A549 (cell line): ENCODE measurements around the gene APOL2. TPM values are rescaled to one million over a fixed set of nuclear protein-coding genes. Genes with fewer than 3 reads are reported as not detected.

Experiments used
- ATAC-seq, 2 experiments: fragments of 200-7000 bp in 1 of 2; fragments of >200 bp in 1 of 2; cut with Nextera tagmentation in 1 of 2; cut with Tn5 transposase in 1 of 2; 3 replicates each; pipeline versions ENCODE4 v1.8.0 to v1.9.1; 2018 to 2020; ENCODE audit warnings: mild to moderate bottlenecking in 1 of 2, moderate library complexity in 1 of 2
- CTCF ChIA-PET: fragments of 300-600 bp; sonication (Branson Sonifier 250); formaldehyde crosslinking; extraction: SDS; loops from one replicate; lab custom pipeline; 2021; ENCODE audit warnings: antibody characterized with exemption, inconsistent platforms; lab: Yijun Ruan, JAX
- POLR2A ChIA-PET: fragments of 350-600 bp; formaldehyde crosslinking; extraction: SDS; loops from one replicate; lab custom pipeline; 2021; ENCODE audit warnings: antibody characterized with exemption, inconsistent platforms; lab: Yijun Ruan, JAX
- DNase-seq, 2 experiments: peaks; one replicate each; pipeline versions ENCODE4 v3.0.0 to v3.0.0-alpha.2; 2011 to 2016; ENCODE audit warnings: low read depth in 1 of 2, low spot score in 1 of 2
- FAIRE-seq: peaks from 2 replicates; lab custom pipeline; 2011; peaks lifted over from hg19 to GRCh38; lab: Jason Lieb, UNC
- H3K27ac ChIP-seq, 2 experiments: fragments of >200 bp; sonication (Bioruptor Twin); formaldehyde crosslinking; 3 replicates each; pipeline ENCODE4 v1.5.1; 2016 to 2017
- H3K4me1 ChIP-seq: fragments of >200 bp; sonication (Bioruptor Twin); formaldehyde crosslinking; 3 replicates; pipeline ENCODE4 v1.6.1; 2016
- H3K4me2 ChIP-seq: fragments of >200 bp; sonication (Bioruptor Twin); formaldehyde crosslinking; 3 replicates; pipeline ENCODE4 v1.6.1; 2016
- H3K4me3 ChIP-seq: fragments of >200 bp; sonication (Bioruptor Twin); formaldehyde crosslinking; 3 replicates; pipeline ENCODE4 v1.5.1; 2016
- H3K9me3 ChIP-seq: fragments of >200 bp; sonication (Bioruptor Twin); formaldehyde crosslinking; 3 replicates; pipeline ENCODE4 v1.6.1; 2016
- CEBPB ChIP-seq, 2 experiments: fragments of >200 bp in 1 of 2; sonication (Bioruptor Twin) in 1 of 2; formaldehyde crosslinking in 1 of 2; IDR thresholded peaks; 2 replicates each; pipeline ENCODE4 v1.6.1; 2012 to 2016
- CHD2 ChIP-seq: fragments of 150-350 bp; IDR thresholded peaks from 2 replicates; pipeline ENCODE4 v1.6.1; 2014; ENCODE audit warnings: low read length; ENCODE audit not compliant: partially characterized antibody
- CHD4 ChIP-seq: fragments of 200-600 bp; sonication (generic); IDR thresholded peaks from 2 replicates; pipeline ENCODE4 v1.6.1; 2016; ENCODE audit warnings: antibody characterized with exemption, mild to moderate bottlenecking, borderline replicate concordance
- E2F6 ChIP-seq: IDR thresholded peaks from 2 replicates; pipeline ENCODE4 v1.6.1; 2012; ENCODE audit warnings: low read depth, borderline replicate concordance
- EHF ChIP-seq: fragments of 250-450 bp; sonication (Bioruptor Pico); IDR thresholded peaks from 2 replicates; pipeline ENCODE4 v1.5.0; 2020; ENCODE audit warnings: mild to moderate bottlenecking
- FOXS1 ChIP-seq: fragments of 250-450 bp; sonication (Bioruptor Pico); IDR thresholded peaks from 2 replicates; pipeline ENCODE4 v1.5.0; 2020; ENCODE audit warnings: mild to moderate bottlenecking, moderate library complexity
- GATA3 ChIP-seq: IDR thresholded peaks from 2 replicates; pipeline ENCODE4 v1.6.1; 2012; ENCODE audit warnings: borderline replicate concordance
- HES2 ChIP-seq: fragments of >200 bp; sonication (Bioruptor Twin); formaldehyde crosslinking; IDR thresholded peaks from 2 replicates; pipeline ENCODE4 v1.6.1; 2016
- MAX ChIP-seq: IDR thresholded peaks from 2 replicates; pipeline ENCODE4 v1.6.1; 2012
- MYC ChIP-seq: IDR thresholded peaks from 2 replicates; pipeline ENCODE4 v1.6.1; 2012; ENCODE audit warnings: mild to moderate bottlenecking, inconsistent platforms, low read length, improper control_type of control experiment, borderline replicate concordance
- NR3C1 ChIP-seq: fragments of >200 bp; sonication (Bioruptor Twin); formaldehyde crosslinking; IDR thresholded peaks from 3 replicates; pipeline ENCODE4 v1.6.1; 2017
- POLR2A ChIP-seq: IDR thresholded peaks from 2 replicates; pipeline ENCODE4 v1.6.1; 2012; ENCODE audit warnings: mild to moderate bottlenecking, low read length
- POLR2AphosphoS2 ChIP-seq: conservative IDR thresholded peaks from 2 replicates; pipeline ENCODE4 v1.6.1; 2012; ENCODE audit warnings: low read length, improper control_type of control experiment, inconsistent platforms
- RAD21 ChIP-seq, 2 experiments: fragments of >200 bp in 1 of 2; sonication (Bioruptor Twin) in 1 of 2; formaldehyde crosslinking in 1 of 2; IDR thresholded peaks in 1 of 2; conservative IDR thresholded peaks in 1 of 2; 2 replicates in 1 of 2; 3 replicates in 1 of 2; pipeline ENCODE4 v1.6.1; 2012 to 2018; ENCODE audit warnings: inconsistent platforms in 1 of 2
- SMC3 ChIP-seq: fragments of >200 bp; sonication (Bioruptor Twin); formaldehyde crosslinking; IDR thresholded peaks from 3 replicates; pipeline ENCODE4 v1.6.1; 2018; ENCODE audit warnings: inconsistent platforms
- TP53 ChIP-seq: fragments of 250-450 bp; sonication (Bioruptor Pico); IDR thresholded peaks from 2 replicates; pipeline ENCODE4 v1.5.0; 2021; ENCODE audit warnings: mild to moderate bottlenecking, moderate library complexity
- ZNF302 ChIP-seq: fragments of 250-450 bp; sonication (Bioruptor Pico); IDR thresholded peaks from 2 replicates; pipeline ENCODE4 v1.9.0; 2021; ENCODE audit warnings: inconsistent platforms, mild to moderate bottlenecking, moderate library complexity
- ZSCAN20 ChIP-seq: fragments of 250-450 bp; sonication (Bioruptor Pico); IDR thresholded peaks from 2 replicates; pipeline ENCODE4 v1.8.0; 2022; ENCODE audit warnings: mild to moderate bottlenecking, moderate library complexity
- WGBS: methylation state at CpG from one replicate; pipeline ENCODE4 v1.1.6; 2017; ENCODE audit errors: missing lambda C conversion rate; 5-methylcytosine and 5-hydroxymethylcytosine counted together
- polyA plus RNA-seq, 4 experiments: library from polyadenylated mRNA; depleted of rRNA in 3 of 4; stranded (reverse); fragments of >200 nt; fragmentation: RNase III in 1 of 4; extraction: RNeasy Plus Mini Kit Qiagen cat#74134 plus additional on column Dnase treatment in 1 of 4; gene quantifications; 2 replicates in 3 of 4; 3 replicates in 1 of 4; pipeline ENCODE4 v1.2.3, GENCODE V29; 2011 to 2017
- TF ChIP-seq, protein P1 (sequence below): fragments of 200-600 bp; sonication (generic); IDR thresholded peaks from 2 replicates; pipeline ENCODE4 v1.6.1; 2016; ENCODE audit warnings: antibody characterized with exemption, mild to moderate bottlenecking, moderate library complexity
- TF ChIP-seq, protein P2 (sequence below): fragments of >200 bp; sonication (Bioruptor Twin); formaldehyde crosslinking; IDR thresholded peaks from 3 replicates; pipeline ENCODE4 v1.5.1; 2016
- TF ChIP-seq, protein P3 (sequence below): fragments of 450-650 bp; IDR thresholded peaks from 2 replicates; pipeline ENCODE4 v1.6.1; 2014; ENCODE audit warnings: antibody characterized with exemption
- TF ChIP-seq, protein P4 (sequence below): fragments of 250-450 bp; sonication (Bioruptor Pico); IDR thresholded peaks from 2 replicates; pipeline ENCODE4 v1.5.0; 2020; ENCODE audit warnings: low read depth, mild to moderate bottlenecking, moderate library complexity
- TF ChIP-seq, protein P5 (sequence below): fragments of 150-350 bp; IDR thresholded peaks from 2 replicates; pipeline ENCODE4 v1.6.1; 2014; ENCODE audit warnings: low read depth, mild to moderate bottlenecking, low read length

APOL2 gene
- polyA plus RNA-seq, 2 of the 4 experiments (the other 2 are of a cell fraction), result 8.7 to 23.8 TPM

DNA sequence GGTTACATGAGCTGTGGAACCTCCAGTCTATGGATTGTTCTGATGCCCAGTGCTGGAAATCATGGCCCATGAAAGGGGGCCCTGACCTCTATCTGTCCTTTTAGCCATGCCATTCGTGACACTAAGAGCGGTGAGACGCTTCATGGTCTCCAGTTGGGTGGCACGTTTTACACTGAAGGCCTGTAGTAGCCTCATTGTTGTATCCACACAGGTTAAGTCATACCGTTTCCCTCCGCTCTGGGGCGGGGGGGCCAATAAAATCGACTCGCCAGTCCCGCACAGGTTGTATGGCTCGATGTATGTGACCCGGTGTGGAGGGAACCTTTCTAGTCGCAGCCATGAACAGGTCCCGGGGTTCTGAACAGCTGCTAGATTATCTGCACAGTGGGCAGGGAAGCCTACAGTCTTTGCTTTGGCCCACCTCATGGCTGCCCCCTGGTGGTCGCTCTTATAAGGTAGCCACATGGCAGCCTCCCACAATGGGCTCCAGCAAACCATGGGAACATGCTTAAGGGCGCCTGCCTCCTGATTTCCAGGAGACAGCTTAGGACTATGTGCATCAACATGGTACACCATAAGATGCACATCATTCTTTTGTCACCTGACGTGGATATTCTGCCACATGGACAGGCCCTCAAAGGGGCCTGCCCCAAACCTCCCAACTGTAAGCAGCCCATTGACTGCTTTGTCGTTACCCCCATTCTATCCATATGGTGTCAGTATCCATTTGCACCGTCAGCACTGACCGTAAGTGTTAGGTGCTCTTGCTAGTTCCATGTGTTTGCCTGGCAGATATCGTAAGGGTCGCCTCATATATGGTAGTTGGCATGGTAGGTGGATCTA lies 59.1 kb downstream of the APOL2 start:
- ATAC-seq (peak; percentile 85 to 97; a peak in 5 of 6 replicates), DNase-seq (peak; percentile 52 to 55), FAIRE-seq (no peak)
- Histone ChIP-seq H3K9me3 (no peaks in the 10 kb centered on the region), H3K4me3 (no peak overlapping the region), H3K4me2 (no peak overlapping the region), H3K4me1 (no peaks in the 10 kb centered on the region), H3K27ac (no peak overlapping the region)
- WGBS, result 39% methylated on average over 20 of the region's 22 CpGs
- no peak for TF ChIP-seq POLR2A
- TF ChIP-seq HES2, result no peak
- no peak for TF ChIP-seq EHF (CRISPR knock-in tag)
- TF ChIP-seq, protein P1, sequence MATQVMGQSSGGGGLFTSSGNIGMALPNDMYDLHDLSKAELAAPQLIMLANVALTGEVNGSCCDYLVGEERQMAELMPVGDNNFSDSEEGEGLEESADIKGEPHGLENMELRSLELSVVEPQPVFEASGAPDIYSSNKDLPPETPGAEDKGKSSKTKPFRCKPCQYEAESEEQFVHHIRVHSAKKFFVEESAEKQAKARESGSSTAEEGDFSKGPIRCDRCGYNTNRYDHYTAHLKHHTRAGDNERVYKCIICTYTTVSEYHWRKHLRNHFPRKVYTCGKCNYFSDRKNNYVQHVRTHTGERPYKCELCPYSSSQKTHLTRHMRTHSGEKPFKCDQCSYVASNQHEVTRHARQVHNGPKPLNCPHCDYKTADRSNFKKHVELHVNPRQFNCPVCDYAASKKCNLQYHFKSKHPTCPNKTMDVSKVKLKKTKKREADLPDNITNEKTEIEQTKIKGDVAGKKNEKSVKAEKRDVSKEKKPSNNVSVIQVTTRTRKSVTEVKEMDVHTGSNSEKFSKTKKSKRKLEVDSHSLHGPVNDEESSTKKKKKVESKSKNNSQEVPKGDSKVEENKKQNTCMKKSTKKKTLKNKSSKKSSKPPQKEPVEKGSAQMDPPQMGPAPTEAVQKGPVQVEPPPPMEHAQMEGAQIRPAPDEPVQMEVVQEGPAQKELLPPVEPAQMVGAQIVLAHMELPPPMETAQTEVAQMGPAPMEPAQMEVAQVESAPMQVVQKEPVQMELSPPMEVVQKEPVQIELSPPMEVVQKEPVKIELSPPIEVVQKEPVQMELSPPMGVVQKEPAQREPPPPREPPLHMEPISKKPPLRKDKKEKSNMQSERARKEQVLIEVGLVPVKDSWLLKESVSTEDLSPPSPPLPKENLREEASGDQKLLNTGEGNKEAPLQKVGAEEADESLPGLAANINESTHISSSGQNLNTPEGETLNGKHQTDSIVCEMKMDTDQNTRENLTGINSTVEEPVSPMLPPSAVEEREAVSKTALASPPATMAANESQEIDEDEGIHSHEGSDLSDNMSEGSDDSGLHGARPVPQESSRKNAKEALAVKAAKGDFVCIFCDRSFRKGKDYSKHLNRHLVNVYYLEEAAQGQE, result no peak
- TF ChIP-seq CEBPB (IDR thresholded peaks at IDR 0.05), result no peak
- no peak for TF ChIP-seq ZNF302 (CRISPR knock-in tag)
- TF ChIP-seq ZSCAN20 (CRISPR knock-in tag), result no peak
- TF ChIP-seq CHD2, result no peak
- TF ChIP-seq TP53 (CRISPR knock-in tag), result no peak
- no peak for TF ChIP-seq POLR2AphosphoS2
- peak in 1 of 2 experiments; percentile 41; a peak in 3 of 5 replicates for TF ChIP-seq RAD21 (conservative IDR thresholded peaks at IDR 0.05 in 1 of 2, IDR thresholded peaks at IDR 0.05 in 1 of 2)
- TF ChIP-seq E2F6, result no peak
- no peak for TF ChIP-seq GATA3
- 0 out of 2 replicates have a peak, but pooled peaks have one; percentile 38 for TF ChIP-seq MYC
- TF ChIP-seq MAX, result 0 out of 2 replicates have a peak, but pooled peaks have one; percentile 24
- TF ChIP-seq, protein P2, sequence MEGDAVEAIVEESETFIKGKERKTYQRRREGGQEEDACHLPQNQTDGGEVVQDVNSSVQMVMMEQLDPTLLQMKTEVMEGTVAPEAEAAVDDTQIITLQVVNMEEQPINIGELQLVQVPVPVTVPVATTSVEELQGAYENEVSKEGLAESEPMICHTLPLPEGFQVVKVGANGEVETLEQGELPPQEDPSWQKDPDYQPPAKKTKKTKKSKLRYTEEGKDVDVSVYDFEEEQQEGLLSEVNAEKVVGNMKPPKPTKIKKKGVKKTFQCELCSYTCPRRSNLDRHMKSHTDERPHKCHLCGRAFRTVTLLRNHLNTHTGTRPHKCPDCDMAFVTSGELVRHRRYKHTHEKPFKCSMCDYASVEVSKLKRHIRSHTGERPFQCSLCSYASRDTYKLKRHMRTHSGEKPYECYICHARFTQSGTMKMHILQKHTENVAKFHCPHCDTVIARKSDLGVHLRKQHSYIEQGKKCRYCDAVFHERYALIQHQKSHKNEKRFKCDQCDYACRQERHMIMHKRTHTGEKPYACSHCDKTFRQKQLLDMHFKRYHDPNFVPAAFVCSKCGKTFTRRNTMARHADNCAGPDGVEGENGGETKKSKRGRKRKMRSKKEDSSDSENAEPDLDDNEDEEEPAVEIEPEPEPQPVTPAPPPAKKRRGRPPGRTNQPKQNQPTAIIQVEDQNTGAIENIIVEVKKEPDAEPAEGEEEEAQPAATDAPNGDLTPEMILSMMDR, result peak; percentile 54
- no peak for TF ChIP-seq FOXS1 (CRISPR knock-in tag)
- TF ChIP-seq SMC3, result peak; percentile 52; the same call in 2 of the 3 replicates
- POLR2A ChIA-PET, result no interaction called here
- CTCF ChIA-PET, result interaction anchor here (0.6 to 2.4 kb wide), 14 partner anchors 8 to 249 kb away, joined by 3 to 9 read pairs (median 5); partner anchors contain the start of gene APOL2

DNA sequence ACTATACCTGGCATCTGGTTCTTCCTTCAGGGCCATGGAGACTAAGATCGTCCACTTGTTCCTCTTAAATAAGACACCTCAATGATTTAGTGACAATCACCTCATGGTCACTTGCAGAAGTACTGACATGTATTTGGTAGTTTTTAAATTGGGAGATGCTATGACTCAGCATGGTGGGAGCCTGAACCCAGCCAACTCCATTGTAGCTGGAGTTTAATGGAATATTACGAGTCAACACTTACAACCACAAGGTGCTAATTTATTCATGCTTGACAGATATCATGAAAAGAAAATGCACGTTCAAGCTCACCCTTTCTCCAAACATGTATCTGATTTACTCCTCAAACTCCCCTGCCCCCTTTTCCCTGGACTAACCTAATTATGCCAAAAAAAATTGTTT lies 62.2 kb downstream of the APOL2 start:
- WGBS, result 87% methylated on average over 3 of the region's 3 CpGs
- CTCF ChIA-PET, result interaction anchor here (0.6 to 2.5 kb wide), 6 partner anchors 8 to 61 kb away, joined by 3 to 10 read pairs (median 4); no protein-coding TSS in a partner anchor
- no peak for DNase-seq
- Histone ChIP-seq H3K4me2 (no peak overlapping the region), H3K4me3 (no peak overlapping the region), H3K4me1 (no peaks in the 10 kb centered on the region), H3K27ac (no peak overlapping the region), H3K9me3 (no peaks in the 10 kb centered on the region)
- no peak for FAIRE-seq
- no peak for ATAC-seq
- POLR2A ChIA-PET, result no interaction called here
- TF ChIP-seq CHD4 (no peak), TP53 (CRISPR knock-in tag) (no peak), MYC (no peak), FOXS1 (CRISPR knock-in tag) (no peak), NR3C1 (no peak)
- TF ChIP-seq, protein P3, sequence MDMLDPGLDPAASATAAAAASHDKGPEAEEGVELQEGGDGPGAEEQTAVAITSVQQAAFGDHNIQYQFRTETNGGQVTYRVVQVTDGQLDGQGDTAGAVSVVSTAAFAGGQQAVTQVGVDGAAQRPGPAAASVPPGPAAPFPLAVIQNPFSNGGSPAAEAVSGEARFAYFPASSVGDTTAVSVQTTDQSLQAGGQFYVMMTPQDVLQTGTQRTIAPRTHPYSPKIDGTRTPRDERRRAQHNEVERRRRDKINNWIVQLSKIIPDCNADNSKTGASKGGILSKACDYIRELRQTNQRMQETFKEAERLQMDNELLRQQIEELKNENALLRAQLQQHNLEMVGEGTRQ, result no peak
- TF ChIP-seq, protein P4, sequence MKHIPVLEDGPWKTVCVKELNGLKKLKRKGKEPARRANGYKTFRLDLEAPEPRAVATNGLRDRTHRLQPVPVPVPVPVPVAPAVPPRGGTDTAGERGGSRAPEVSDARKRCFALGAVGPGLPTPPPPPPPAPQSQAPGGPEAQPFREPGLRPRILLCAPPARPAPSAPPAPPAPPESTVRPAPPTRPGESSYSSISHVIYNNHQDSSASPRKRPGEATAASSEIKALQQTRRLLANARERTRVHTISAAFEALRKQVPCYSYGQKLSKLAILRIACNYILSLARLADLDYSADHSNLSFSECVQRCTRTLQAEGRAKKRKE (CRISPR knock-in tag), result no peak
- TF ChIP-seq, protein P5, sequence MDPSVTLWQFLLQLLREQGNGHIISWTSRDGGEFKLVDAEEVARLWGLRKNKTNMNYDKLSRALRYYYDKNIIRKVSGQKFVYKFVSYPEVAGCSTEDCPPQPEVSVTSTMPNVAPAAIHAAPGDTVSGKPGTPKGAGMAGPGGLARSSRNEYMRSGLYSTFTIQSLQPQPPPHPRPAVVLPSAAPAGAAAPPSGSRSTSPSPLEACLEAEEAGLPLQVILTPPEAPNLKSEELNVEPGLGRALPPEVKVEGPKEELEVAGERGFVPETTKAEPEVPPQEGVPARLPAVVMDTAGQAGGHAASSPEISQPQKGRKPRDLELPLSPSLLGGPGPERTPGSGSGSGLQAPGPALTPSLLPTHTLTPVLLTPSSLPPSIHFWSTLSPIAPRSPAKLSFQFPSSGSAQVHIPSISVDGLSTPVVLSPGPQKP, result no peak
